Activated CD4-positive, alpha-beta T cell treated with anti-CD3 and anti-CD28 coated beads, Interleukin-2, amount 10 ng/mL, durations not matched to agents 7 days and 5 days (primary cell): ENCODE results near the gene TCEANC. TPM values are rescaled to one million over a fixed set of nuclear protein-coding genes. Genes with fewer than 3 reads are reported as not detected.
A peak's percentile ranks its signal among the peaks of the same experiment; 100 is the strongest.

ENCODE experiments used
- CTCF ChIA-PET: fragments of 350-600 bp; sonication (Branson Sonifier 250); formaldehyde crosslinking; loops from one replicate; lab custom pipeline; 2021; ENCODE audit warnings: antibody characterized with exemption; lab: Charles Lee
- POLR2A ChIA-PET: fragments of 350-600 bp; sonication (Branson Sonifier 250); formaldehyde crosslinking; loops from one replicate; lab custom pipeline; 2021; ENCODE audit warnings: antibody characterized with exemption; lab: Charles Lee
- DNase-seq: peaks from one replicate; pipeline ENCODE4 v3.0.0-alpha.2; 2020
- H3K27ac Mint-ChIP-seq: one replicate; pipeline ENCODE4 v1.8.0; 2021; ENCODE audit warnings: mild to moderate bottlenecking, moderate library complexity, mixed read lengths
- H3K27me3 Mint-ChIP-seq: one replicate; pipeline ENCODE4 v1.8.0; 2021; ENCODE audit warnings: mixed read lengths
- H3K36me3 Mint-ChIP-seq: one replicate; pipeline ENCODE4 v1.8.0; 2021; ENCODE audit warnings: low read depth, mixed read lengths
- H3K4me1 Mint-ChIP-seq: one replicate; pipeline ENCODE4 v1.8.0; 2021; ENCODE audit warnings: mixed read lengths
- H3K4me3 Mint-ChIP-seq: one replicate; pipeline ENCODE4 v1.8.0; 2021; ENCODE audit warnings: mild to moderate bottlenecking, moderate library complexity, mixed read lengths
- H3K9me3 Mint-ChIP-seq: one replicate; pipeline ENCODE4 v1.8.0; 2021; ENCODE audit warnings: mixed read lengths
- total RNA-seq, 2 experiments: library from RNA; stranded (reverse); gene quantifications; one replicate each; pipeline ENCODE4 v1.2.3, GENCODE V29; 2021

TCEANC gene
- total RNA-seq, 2 experiments from 2014 or later = 6.9 to 8.3 TPM

- CTCF ChIA-PET = interaction anchor here (1.7 kb wide), 1 partner anchor 10 kb away, joined by 7 read pairs; no protein-coding TSS in a partner anchor
- peaks cover 25% of the 10 kb centered on the region for H3K4me1 Mint-ChIP-seq
- H3K27me3 Mint-ChIP-seq = no peaks in the 10 kb centered on the region
- H3K9me3 Mint-ChIP-seq = no peaks in the 10 kb centered on the region
- DNase-seq = no peak
- POLR2A ChIA-PET = no interaction called here
- peaks cover 1% of the 10 kb centered on the region for H3K36me3 Mint-ChIP-seq
- no peak overlapping the region for H3K27ac Mint-ChIP-seq
- H3K4me3 Mint-ChIP-seq = no peak overlapping the region
Observed at GRCh38 chrX:13687203-13687602, 34.3 kb downstream of the TCEANC start.

- H3K9me3 Mint-ChIP-seq = no peaks in the 10 kb centered on the region
- peaks cover 37% of the 10 kb centered on the region for H3K4me1 Mint-ChIP-seq
- peaks cover 2% of the 10 kb centered on the region for H3K36me3 Mint-ChIP-seq
- peak overlapping the region; percentile 94 for H3K27ac Mint-ChIP-seq
- CTCF ChIA-PET = interaction anchor here (1.0 to 1.5 kb wide), 2 partner anchors 23 to 36 kb away, joined by 3 to 4 read pairs; no protein-coding TSS in a partner anchor
- no peak for DNase-seq
- POLR2A ChIA-PET = no interaction called here
- H3K4me3 Mint-ChIP-seq = peak overlapping the region; percentile 91
- no peaks in the 10 kb centered on the region for H3K27me3 Mint-ChIP-seq
Observed at GRCh38 chrX:13688384-13688957, 35.5 kb downstream of the TCEANC start.

GRCh38 chrX:13688958-13689740 is 36.2 kb downstream of the TCEANC start, which contains the start of gene RAB9A:
RAB9A (plus strand) TSS chrX:13689128; CDS start chrX:13708747, 19,619 bp downstream.
- Mint-ChIP-seq H3K36me3 (peaks cover 5% of the 10 kb centered on the region), H3K9me3 (no peaks in the 10 kb centered on the region), H3K27ac (peak within 1 kb of the TSS; percentile 94), H3K4me3 (peak within 1 kb of the TSS; percentile 91), H3K27me3 (no peaks in the 10 kb centered on the region), H3K4me1 (peaks cover 42% of the 10 kb centered on the region)
- ChIA-PET CTCF (interaction anchor here (1.0 to 1.5 kb wide), 2 partner anchors 23 to 35 kb away, joined by 3 to 4 read pairs; no protein-coding TSS in a partner anchor), POLR2A (no interaction called here)
- DNase-seq = peak; percentile 70

GRCh38 chrX:13689741-13690211 is 36.8 kb downstream of the TCEANC start:
- ChIA-PET CTCF (no interaction called here), POLR2A (no interaction called here)
- H3K4me1 Mint-ChIP-seq = peaks cover 43% of the 10 kb centered on the region

GRCh38 chrX:13690836-13691235 is 37.9 kb downstream of the TCEANC start:
- ChIA-PET POLR2A (no interaction called here), CTCF (interaction anchor here (0.6 to 1.6 kb wide), 2 partner anchors 10 to 43 kb away, joined by 3 to 4 read pairs; no protein-coding TSS in a partner anchor)
- Mint-ChIP-seq H3K4me1 (peaks cover 53% of the 10 kb centered on the region), H3K9me3 (no peaks in the 10 kb centered on the region), H3K27me3 (no peaks in the 10 kb centered on the region), H3K36me3 (peaks cover 5% of the 10 kb centered on the region), H3K27ac (no peak overlapping the region), H3K4me3 (peak overlapping the region; percentile 91)
- DNase-seq = no peak

More at GRCh38 chrX:13689741-13690211, 36.8 kb downstream of the TCEANC start:
- Mint-ChIP-seq H3K9me3 (no peaks in the 10 kb centered on the region), H3K4me3 (peak overlapping the region; percentile 91), H3K27me3 (no peaks in the 10 kb centered on the region), H3K27ac (peak overlapping the region; percentile 94), H3K36me3 (peaks cover 5% of the 10 kb centered on the region)
- DNase-seq = no peak

GRCh38 chrX:13691841-13692371 is 39.0 kb downstream of the TCEANC start:
- DNase-seq = no peak
- H3K9me3 Mint-ChIP-seq = no peaks in the 10 kb centered on the region
- no peaks in the 10 kb centered on the region for H3K27me3 Mint-ChIP-seq
- ChIA-PET POLR2A (no interaction called here), CTCF (interaction anchor here (0.8 to 1.6 kb wide), 3 partner anchors 8 to 691 kb away, joined by 3 read pairs; no protein-coding TSS in a partner anchor)
- peaks cover 60% of the 10 kb centered on the region for H3K4me1 Mint-ChIP-seq
- H3K36me3 Mint-ChIP-seq = peaks cover 7% of the 10 kb centered on the region
- H3K27ac Mint-ChIP-seq = no peak overlapping the region
- H3K4me3 Mint-ChIP-seq = no peak overlapping the region

- ChIA-PET POLR2A (no interaction called here), CTCF (interaction anchor here (1.1 kb wide), 1 partner anchor 692 kb away, joined by 3 read pairs; no protein-coding TSS in a partner anchor)
- no peaks in the 10 kb centered on the region for H3K9me3 Mint-ChIP-seq
- H3K36me3 Mint-ChIP-seq = peaks cover 7% of the 10 kb centered on the region
- no peak for DNase-seq
- H3K4me1 Mint-ChIP-seq = peaks cover 64% of the 10 kb centered on the region
- no peak overlapping the region for H3K4me3 Mint-ChIP-seq
- H3K27me3 Mint-ChIP-seq = no peaks in the 10 kb centered on the region
- H3K27ac Mint-ChIP-seq = no peak overlapping the region
Observed at GRCh38 chrX:13692771-13693231, 39.9 kb downstream of the TCEANC start.

- H3K9me3 Mint-ChIP-seq = no peaks in the 10 kb centered on the region
- H3K27ac Mint-ChIP-seq = peak overlapping the region; percentile 48
- peaks cover 7% of the 10 kb centered on the region for H3K36me3 Mint-ChIP-seq
- CTCF ChIA-PET = no interaction called here
- H3K27me3 Mint-ChIP-seq = no peaks in the 10 kb centered on the region
- peaks cover 58% of the 10 kb centered on the region for H3K4me1 Mint-ChIP-seq
- POLR2A ChIA-PET = no interaction called here
- DNase-seq = no peak
- no peak overlapping the region for H3K4me3 Mint-ChIP-seq
Observed at GRCh38 chrX:13693341-13693961, 40.5 kb downstream of the TCEANC start.

- Mint-ChIP-seq H3K36me3 (peaks cover 7% of the 10 kb centered on the region), H3K27me3 (no peaks in the 10 kb centered on the region), H3K4me3 (no peak overlapping the region), H3K9me3 (no peaks in the 10 kb centered on the region), H3K4me1 (peaks cover 56% of the 10 kb centered on the region), H3K27ac (no peak overlapping the region)
- DNase-seq = no peak
- ChIA-PET CTCF (no interaction called here), POLR2A (interaction anchor here (0.6 kb wide), 1 partner anchor 1981 kb away, joined by 3 read pairs; no protein-coding TSS in a partner anchor)
Observed at GRCh38 chrX:13694359-13694758, 41.4 kb downstream of the TCEANC start.

GRCh38 chrX:13694983-13695382 is 42.0 kb downstream of the TCEANC start:
- ChIA-PET POLR2A (interaction anchor here (0.6 kb wide), 1 partner anchor 1980 kb away, joined by 3 read pairs; no protein-coding TSS in a partner anchor), CTCF (no interaction called here)
- Mint-ChIP-seq H3K4me1 (peaks cover 54% of the 10 kb centered on the region), H3K27ac (no peak overlapping the region), H3K36me3 (peaks cover 7% of the 10 kb centered on the region), H3K4me3 (no peak overlapping the region), H3K9me3 (no peaks in the 10 kb centered on the region), H3K27me3 (no peaks in the 10 kb centered on the region)
- DNase-seq = no peak

GRCh38 chrX:13695601-13696115 is 42.7 kb downstream of the TCEANC start:
- CTCF ChIA-PET = no interaction called here
- POLR2A ChIA-PET = no interaction called here
- Mint-ChIP-seq H3K27ac (no peak overlapping the region), H3K9me3 (no peaks in the 10 kb centered on the region), H3K36me3 (peaks cover 7% of the 10 kb centered on the region), H3K27me3 (no peaks in the 10 kb centered on the region), H3K4me1 (peaks cover 47% of the 10 kb centered on the region), H3K4me3 (no peak overlapping the region)
- no peak for DNase-seq

GRCh38 chrX:13697455-13697854 is 44.5 kb downstream of the TCEANC start:
- Mint-ChIP-seq H3K4me3 (no peak overlapping the region), H3K36me3 (peaks cover 9% of the 10 kb centered on the region), H3K27ac (no peak overlapping the region), H3K4me1 (peaks cover 48% of the 10 kb centered on the region), H3K27me3 (no peaks in the 10 kb centered on the region), H3K9me3 (no peaks in the 10 kb centered on the region)
- CTCF ChIA-PET = interaction anchor here (1.1 to 1.9 kb wide), 2 partner anchors 10 to 27 kb away, joined by 3 to 7 read pairs; no protein-coding TSS in a partner anchor
- no peak for DNase-seq
- POLR2A ChIA-PET = no interaction called here
